ENCODE data around the gene C6orf62. TPM values are rescaled to one million over a fixed set of nuclear protein-coding genes. Genes with fewer than 3 reads are reported as not detected.

Gene C6orf62
- total and polyA plus RNA-seq, 2 donors (not counting 1 experiment from before 2014, with no cell fraction given) = 69.2 to 143 TPM

DNA sequence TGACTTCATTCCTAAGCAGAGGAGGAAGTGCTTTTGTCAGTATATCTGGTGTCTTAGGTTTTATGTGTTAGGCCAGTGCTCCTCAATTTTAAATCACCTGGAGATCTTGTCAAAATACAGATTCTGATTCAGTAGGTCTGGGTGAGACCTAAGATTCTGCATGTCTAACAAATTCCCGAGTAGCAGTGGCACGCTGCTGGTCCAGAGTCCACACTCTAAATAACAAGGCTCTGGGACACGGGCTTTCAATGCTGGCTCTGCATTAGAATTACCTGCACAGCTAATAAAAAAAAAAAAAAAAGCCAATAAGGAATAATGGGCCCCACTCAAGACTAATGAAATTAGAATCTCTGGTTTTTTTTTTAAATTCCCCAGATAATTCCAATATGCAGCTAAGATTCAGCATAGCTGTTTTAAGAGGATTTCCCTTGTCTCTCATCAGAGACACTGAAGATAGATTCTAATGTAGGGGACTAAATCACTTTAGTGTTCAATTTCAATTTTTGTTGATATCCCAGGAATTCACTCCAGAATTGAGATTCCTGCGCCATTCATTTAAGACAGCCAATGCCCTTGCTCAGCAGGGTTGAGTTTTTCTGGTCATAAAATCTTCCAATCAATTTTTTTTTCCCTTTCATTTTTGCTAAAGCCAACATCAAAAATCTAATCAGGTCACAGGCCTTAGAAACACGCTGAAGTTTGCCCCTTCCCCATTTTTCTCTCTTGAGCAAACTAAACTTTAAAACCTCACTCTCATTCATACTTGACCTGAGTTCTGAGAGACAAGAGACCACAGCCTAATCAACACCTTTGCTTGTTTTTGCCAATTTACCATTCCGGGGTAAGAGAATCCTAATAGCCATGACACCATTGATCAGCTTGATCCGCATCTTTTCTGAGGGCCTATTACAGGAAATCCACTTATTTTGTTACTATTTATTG lies 54.6 kb downstream of the C6orf62 start:
- no peaks in the 10 kb centered on the region for H3K27me3 Mint-ChIP-seq
- H2AFZ ChIP-seq (ENCODE audit: insufficient read depth, low read depth, low read length, poor library complexity, severe bottlenecking) = no peak overlapping the region
- H3K79me2 ChIP-seq (ENCODE audit: control insufficient read depth, insufficient read depth, low read length) = peaks cover 33% of the 10 kb centered on the region
- peaks cover 22 to 23% of the 10 kb centered on the region in 2 donors for H3K4me1 ChIP-seq (ENCODE audit: control insufficient read depth in 2 of 2, insufficient read depth in 2 of 2, low read length in 2 of 2)
- peaks cover 1 to 21% of the 10 kb centered on the region in 2 experiments for H3K36me3 ChIP-seq (replicated peaks in 1 of 2; ENCODE audit: control extremely low read depth in 1 of 2, control insufficient read depth in 1 of 2, extremely low read depth in 1 of 2, insufficient read depth in 2 of 2, low read length in 1 of 2)
- H3K4me1 Mint-ChIP-seq = peaks cover 46% of the 10 kb centered on the region
- no peak for ATAC-seq (ENCODE audit: low read depth)
- POLR2A ChIA-PET = interaction anchor here (4.2 kb wide), 1 partner anchor 18 kb away, joined by 17 read pairs; the partner anchor contains the start of gene KIAA0319
- no peaks in the 10 kb centered on the region for H4K20me1 ChIP-seq (ENCODE audit: control insufficient read depth, insufficient read depth, low read length, poor library complexity, severe bottlenecking)
- H3K9ac ChIP-seq (ENCODE audit: low read length) = no peak overlapping the region
- H3K4me3 Mint-ChIP-seq = peak overlapping the region; percentile 99
- H3K27ac ChIP-seq (ENCODE audit: low read length in 2 of 2) = peak overlapping the region in 1 of 2 donors; percentile 43
- CTCF ChIA-PET = interaction anchor here (1.5 to 1.6 kb wide), 2 partner anchors 18 to 169 kb away, joined by 5 to 9 read pairs; partner anchors contain the start of genes ALDH5A1 and KIAA0319
- DNase-seq = no peak
- H3K27ac Mint-ChIP-seq = no peak overlapping the region
- H3K27me3 ChIP-seq (replicated peaks in 1 of 4; ENCODE audit: control extremely low read depth in 1 of 4, control insufficient read depth in 3 of 4, insufficient read depth in 4 of 4, low read length in 3 of 4) = no peaks in the 10 kb centered on the region
- peak overlapping the region; percentile 82 for H3K4me2 ChIP-seq (replicated peaks; ENCODE audit: low read depth, low read length, poor library complexity, severe bottlenecking)
- intact Hi-C loops (cut with micrococcal nuclease) = no loop called here
- H3K9me3 Mint-ChIP-seq (ENCODE audit: insufficient read depth) = no peaks in the 10 kb centered on the region
- WGBS (ENCODE audit: insufficient coverage) = 97% methylated on average over 3 of the region's 7 CpGs
- no peaks in the 10 kb centered on the region for H3K9me3 ChIP-seq (ENCODE audit: control extremely low read depth in 1 of 3, control insufficient read depth in 2 of 3, insufficient read depth in 1 of 3, low read length in 2 of 3)
- H3K4me3 ChIP-seq (ENCODE audit: control extremely low read depth in 1 of 5, extremely low read depth in 1 of 5, insufficient read depth in 1 of 5, low read depth in 2 of 5, low read length in 4 of 5) = no peak overlapping the region
- TF ChIP-seq EZH2 (IDR thresholded peaks at IDR 0.05; ENCODE audit: borderline replicate concordance, insufficient read depth, low read depth, low read length, poor library complexity, severe bottlenecking) = no peak
- TF ChIP-seq, protein P1, sequence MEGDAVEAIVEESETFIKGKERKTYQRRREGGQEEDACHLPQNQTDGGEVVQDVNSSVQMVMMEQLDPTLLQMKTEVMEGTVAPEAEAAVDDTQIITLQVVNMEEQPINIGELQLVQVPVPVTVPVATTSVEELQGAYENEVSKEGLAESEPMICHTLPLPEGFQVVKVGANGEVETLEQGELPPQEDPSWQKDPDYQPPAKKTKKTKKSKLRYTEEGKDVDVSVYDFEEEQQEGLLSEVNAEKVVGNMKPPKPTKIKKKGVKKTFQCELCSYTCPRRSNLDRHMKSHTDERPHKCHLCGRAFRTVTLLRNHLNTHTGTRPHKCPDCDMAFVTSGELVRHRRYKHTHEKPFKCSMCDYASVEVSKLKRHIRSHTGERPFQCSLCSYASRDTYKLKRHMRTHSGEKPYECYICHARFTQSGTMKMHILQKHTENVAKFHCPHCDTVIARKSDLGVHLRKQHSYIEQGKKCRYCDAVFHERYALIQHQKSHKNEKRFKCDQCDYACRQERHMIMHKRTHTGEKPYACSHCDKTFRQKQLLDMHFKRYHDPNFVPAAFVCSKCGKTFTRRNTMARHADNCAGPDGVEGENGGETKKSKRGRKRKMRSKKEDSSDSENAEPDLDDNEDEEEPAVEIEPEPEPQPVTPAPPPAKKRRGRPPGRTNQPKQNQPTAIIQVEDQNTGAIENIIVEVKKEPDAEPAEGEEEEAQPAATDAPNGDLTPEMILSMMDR (IDR thresholded peaks at IDR 0.05) = no peak

DNA sequence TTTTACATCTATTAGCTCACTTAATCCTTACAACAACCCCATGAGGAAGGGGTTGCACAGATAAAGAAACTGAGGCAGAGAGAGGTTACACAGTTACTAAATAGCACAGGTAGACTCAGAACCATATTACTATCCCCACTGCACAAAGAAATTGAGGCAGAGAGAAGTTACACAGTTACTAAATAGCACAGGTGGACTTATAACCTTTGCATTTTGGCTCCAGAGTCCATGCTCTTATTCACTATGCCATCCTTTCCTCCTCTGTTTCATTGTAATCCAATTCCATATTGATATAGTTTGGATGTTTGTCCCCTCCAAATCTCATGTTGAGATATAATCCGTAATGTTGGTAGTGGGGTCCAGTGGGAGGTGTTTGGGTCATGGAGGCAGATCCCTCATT lies 55.8 kb downstream of the C6orf62 start:
- H3K27me3 ChIP-seq (replicated peaks in 1 of 4; ENCODE audit: control extremely low read depth in 1 of 4, control insufficient read depth in 3 of 4, insufficient read depth in 4 of 4, low read length in 3 of 4) = no peaks in the 10 kb centered on the region
- H3K4me2 ChIP-seq (replicated peaks; ENCODE audit: low read depth, low read length, poor library complexity, severe bottlenecking) = no peak overlapping the region
- Mint-ChIP-seq H3K4me3 (no peak overlapping the region), H3K27ac (no peak overlapping the region), H3K9me3 (ENCODE audit: insufficient read depth) (no peaks in the 10 kb centered on the region), H3K4me1 (peaks cover 41% of the 10 kb centered on the region), H3K27me3 (no peaks in the 10 kb centered on the region)
- TF ChIP-seq, protein P1 (IDR thresholded peaks at IDR 0.05) = no peak
- no peak for TF ChIP-seq EZH2 (IDR thresholded peaks at IDR 0.05; ENCODE audit: borderline replicate concordance, insufficient read depth, low read depth, low read length, poor library complexity, severe bottlenecking)
- H3K9me3 ChIP-seq (ENCODE audit: control extremely low read depth in 1 of 3, control insufficient read depth in 2 of 3, insufficient read depth in 1 of 3, low read length in 2 of 3) = no peaks in the 10 kb centered on the region
- no peak overlapping the region for H3K9ac ChIP-seq (ENCODE audit: low read length)
- no peak overlapping the region for H3K4me3 ChIP-seq (ENCODE audit: control extremely low read depth in 1 of 5, extremely low read depth in 1 of 5, insufficient read depth in 1 of 5, low read depth in 2 of 5, low read length in 4 of 5)
- H3K27ac ChIP-seq (ENCODE audit: low read length in 2 of 2) = no peak overlapping the region
- ATAC-seq (ENCODE audit: low read depth) = no peak
- intact Hi-C loops (cut with micrococcal nuclease) = no loop called here
- H3K79me2 ChIP-seq (ENCODE audit: control insufficient read depth, insufficient read depth, low read length) = peaks cover 33% of the 10 kb centered on the region
- ChIA-PET CTCF (interaction anchor here (1.6 kb wide), 1 partner anchor 82 kb away, joined by 3 read pairs; no protein-coding TSS in a partner anchor), POLR2A (no interaction called here)
- no peaks in the 10 kb centered on the region for H4K20me1 ChIP-seq (ENCODE audit: control insufficient read depth, insufficient read depth, low read length, poor library complexity, severe bottlenecking)
- peaks cover 3 to 31% of the 10 kb centered on the region in 2 experiments for H3K36me3 ChIP-seq (replicated peaks in 1 of 2; ENCODE audit: control extremely low read depth in 1 of 2, control insufficient read depth in 1 of 2, extremely low read depth in 1 of 2, insufficient read depth in 2 of 2, low read length in 1 of 2)
- peaks cover 22% of the 10 kb centered on the region in 2 donors for H3K4me1 ChIP-seq (ENCODE audit: control insufficient read depth in 2 of 2, insufficient read depth in 2 of 2, low read length in 2 of 2)
- no peak for DNase-seq
- H2AFZ ChIP-seq (ENCODE audit: insufficient read depth, low read depth, low read length, poor library complexity, severe bottlenecking) = no peak overlapping the region
- WGBS (ENCODE audit: insufficient coverage) = no CpG with 5 or more reads among the region's 1 CpG
